Heart right ventricle (tissue), 16 donors: Measurements from ENCODE around the gene KRT34. TPM values are rescaled to one million over a fixed set of nuclear protein-coding genes. Genes with fewer than 3 reads are reported as not detected.

Experiments used
- ATAC-seq, 8 donors: fragments of 200-7000 bp; cut with Tn5 transposase; one replicate each; pipeline ENCODE4 v1.9.1; 2020; ENCODE audit warnings: mild to moderate bottlenecking in 8 of 8, moderate library complexity in 8 of 8, moderate number of reproducible peaks in 1 of 8
- DNase-seq, 2 donors: peaks; one replicate each; pipeline ENCODE4 v3.0.0-alpha.2; 2020
- H3K27ac ChIP-seq, 10 donors: fragments of 200-600 bp; sonication (generic) in 2 of 10; one replicate each; pipeline versions ENCODE4 v1.5.0 to v1.8.0; 2020 to 2022; ENCODE audit warnings: mild to moderate bottlenecking in 3 of 10
- H3K27me3 ChIP-seq, 7 donors: fragments of 200-600 bp; one replicate each; pipeline ENCODE4 v1.8.0; 2021 to 2022; ENCODE audit warnings: mild to moderate bottlenecking in 2 of 7
- H3K36me3 ChIP-seq, 9 donors: fragments of 200-600 bp; sonication (generic) in 1 of 9; one replicate each; pipeline versions ENCODE4 v1.5.0 to v1.8.0; 2020 to 2022; ENCODE audit warnings: mild to moderate bottlenecking in 2 of 9
- H3K4me1 ChIP-seq, 9 donors: fragments of 200-600 bp; sonication (generic) in 1 of 9; one replicate each; pipeline versions ENCODE4 v1.5.0 to v1.8.0; 2020 to 2022; ENCODE audit warnings: mild to moderate bottlenecking in 4 of 9
- H3K4me3 ChIP-seq, 10 donors: fragments of 200-600 bp; sonication (generic) in 2 of 10; one replicate each; pipeline versions ENCODE4 v1.5.0 to v1.8.0; 2020 to 2022; ENCODE audit warnings: mild to moderate bottlenecking in 7 of 10, moderate library complexity in 2 of 10
- H3K9me3 ChIP-seq, 11 donors: fragments of 200-600 bp in 10 of 11; sonication (generic) in 2 of 11; one replicate each; pipeline versions ENCODE4 v1.5.0 to v1.8.0; 2013 to 2022; ENCODE audit warnings: mild to moderate bottlenecking in 2 of 11, control low read depth in 1 of 11, moderate library complexity in 1 of 11
- CTCF ChIP-seq, 9 donors: fragments of 200-600 bp; sonication (generic) in 2 of 9; IDR thresholded peaks; one replicate each; pipeline versions ENCODE4 v1.5.0 to v1.8.0; 2021 to 2022; ENCODE audit warnings: antibody characterized with exemption in 9 of 9, mild to moderate bottlenecking in 5 of 9, moderate library complexity in 1 of 9
- WGBS, 2 donors: extraction: QIAGEN DNeasy Blood & Tissue Kit; methylation state at CpG; one replicate each; pipeline ENCODE4 v1.1.7; 2013; ENCODE audit warnings: inconsistent platforms in 1 of 2; 5-methylcytosine and 5-hydroxymethylcytosine counted together
- intact Hi-C, 10 donors: fragments of 100-400 bp; cut with DNase I; formaldehyde crosslinking; loops; one replicate each; pipeline versions ENCODE4 v1.11.1 to v1.14.2; 2022
- polyA plus RNA-seq, 2 donors: library from polyadenylated mRNA; stranded (reverse); fragments of 200-250 nt; gene quantifications; one replicate each; pipeline ENCODE4 v1.2.3, GENCODE V29; 2013
- total RNA-seq, 10 donors: library from RNA; stranded (reverse); fragmentation: NEBNext Ultra II Directional in 3 of 10; extraction: Animal tissue kit (Norgen Biotek cat#: 25700) in 3 of 10; gene quantifications; one replicate each; pipeline versions ENCODE4 v1.2.1 to v1.2.4, GENCODE V29; 2021 to 2023
- donor health status: Arrhythmogenic right ventricular cardiomyopathy.
- donor health status: ischemic (EF 13 %, LVEDD 7.1; RV severe dilation, severe dysfunction).
- donor health status: healthy with polysubstance abuse.
- donor health status: DM: no; HTN: yes; CAD: no.
- donor health status: DM: no; HTN: no; CAD: no.
- donor health status: ischemic (EF 25% LVEDD 6.9; RV normal size, moderate dysfunction).
- donor health status: ischemic (EF 25% LVEDD 5.7; RV mildly dilated, moderate dysfunction).
- donor health status: healthy.
- donor health status: DM: yes; HTN: yes; CAD: no.
- donor health status: Ischemic cardiomyopathy.
- donor health status: ischemic (EF 35%, LVEDD 5.7; RV mildly dilated, moderate dysfunction).
- donor health status: nonischemic (EF 11% LVEDD 7.7; RV severe dilation, severe dysfunction).
- donor health status: DM: yes; HTN: yes; CAD: no.
- donor health status: PGD.
- donor health status: ischemic (EF 29% LVEDD 5.4; RV normal size, mild dysfunction).
- donor health status: nonischemic (EF 23%, LVEDD 6.1; RV moderate dilation, normal function).

The KRT34 gene
- total and polyA plus RNA-seq, 12 donors = not detected

DNA sequence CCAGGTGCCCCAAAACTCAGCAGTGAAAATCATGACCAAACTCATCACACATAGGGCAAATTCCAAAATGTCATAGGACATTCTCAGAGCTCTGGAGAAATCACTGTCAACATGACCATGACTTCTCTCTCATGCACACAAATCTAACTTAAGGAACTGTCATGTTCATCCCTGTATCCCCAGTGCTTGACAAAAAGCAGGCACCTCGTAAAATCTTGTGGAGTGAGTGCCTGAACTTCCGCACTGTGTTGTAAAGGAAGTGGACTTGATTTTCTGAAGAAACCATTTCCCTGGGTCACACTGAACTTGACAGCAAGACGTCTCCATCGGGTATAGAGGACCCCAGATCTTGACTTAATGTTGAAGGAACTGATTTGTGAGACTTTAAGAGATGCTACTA lies 39.5 kb upstream of the KRT34 start:
- Histone ChIP-seq H3K27ac (no peak overlapping the region), H3K27me3 (peaks cover 0 to 16% (median 0%) of the 10 kb centered on the region in 7 donors), H3K4me1 (peaks cover 0 to 5% (median 0%) of the 10 kb centered on the region in 9 donors), H3K9me3 (no peaks in the 10 kb centered on the region), H3K4me3 (no peak overlapping the region), H3K36me3 (no peaks in the 10 kb centered on the region)
- no peak for DNase-seq
- no peak for ATAC-seq
- TF ChIP-seq CTCF (IDR thresholded peaks at IDR 0.05) = no peak
- intact Hi-C loops = no loop called here
- 72 to 73% methylated on average over 4 of the region's 4 CpGs for WGBS, 2 donors

DNA sequence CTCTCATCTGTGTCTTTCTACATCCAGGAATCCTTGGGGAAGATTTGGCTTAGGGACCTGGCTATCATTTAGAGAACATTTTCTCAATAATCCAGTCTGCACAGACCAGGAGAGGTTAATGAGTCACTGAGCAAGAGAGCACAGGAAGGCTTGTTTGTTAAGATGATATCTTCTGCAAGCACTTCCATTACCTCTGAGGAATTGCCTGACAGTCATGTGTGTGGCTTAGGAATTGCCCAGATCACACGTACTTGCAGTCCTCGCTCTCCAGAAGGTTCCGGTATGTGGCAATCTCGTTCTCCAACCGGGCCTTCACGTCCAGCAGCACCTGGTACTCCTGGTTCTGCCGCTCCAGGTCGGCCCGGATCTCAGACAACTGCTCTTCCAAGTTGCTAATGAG lies 39.0 kb upstream of the KRT34 start:
- no peak for DNase-seq
- no peak for ATAC-seq
- H3K36me3 ChIP-seq = no peaks in the 10 kb centered on the region
- no peaks in the 10 kb centered on the region for H3K9me3 ChIP-seq
- no peak for TF ChIP-seq CTCF (IDR thresholded peaks at IDR 0.05)
- intact Hi-C loops = no loop called here
- no peak overlapping the region for H3K4me3 ChIP-seq
- no peak overlapping the region for H3K27ac ChIP-seq
- H3K4me1 ChIP-seq = peaks cover 0 to 10% (median 4%) of the 10 kb centered on the region in 9 donors
- peaks cover 0 to 16% (median 0%) of the 10 kb centered on the region in 7 donors for H3K27me3 ChIP-seq
- WGBS, 2 donors = 79 to 80% methylated on average over 9 of the region's 9 CpGs

- DNase-seq = no peak
- H3K4me3 ChIP-seq = no peak overlapping the region
- H3K27ac ChIP-seq = no peak overlapping the region
- TF ChIP-seq CTCF (IDR thresholded peaks at IDR 0.05) = no peak
- 64 to 70% methylated on average over 4 of the region's 4 CpGs for WGBS, 2 donors
- peaks cover 0 to 19% (median 7%) of the 10 kb centered on the region in 9 donors for H3K4me1 ChIP-seq
- peaks cover 0 to 16% (median 0%) of the 10 kb centered on the region in 7 donors for H3K27me3 ChIP-seq
- intact Hi-C loops = no loop called here
- no peaks in the 10 kb centered on the region for H3K9me3 ChIP-seq
- ATAC-seq = no peak
- no peaks in the 10 kb centered on the region for H3K36me3 ChIP-seq
These were observed 38.0 kb upstream of the KRT34 start for GRCh38 chr17:41420134-41420533.

DNA sequence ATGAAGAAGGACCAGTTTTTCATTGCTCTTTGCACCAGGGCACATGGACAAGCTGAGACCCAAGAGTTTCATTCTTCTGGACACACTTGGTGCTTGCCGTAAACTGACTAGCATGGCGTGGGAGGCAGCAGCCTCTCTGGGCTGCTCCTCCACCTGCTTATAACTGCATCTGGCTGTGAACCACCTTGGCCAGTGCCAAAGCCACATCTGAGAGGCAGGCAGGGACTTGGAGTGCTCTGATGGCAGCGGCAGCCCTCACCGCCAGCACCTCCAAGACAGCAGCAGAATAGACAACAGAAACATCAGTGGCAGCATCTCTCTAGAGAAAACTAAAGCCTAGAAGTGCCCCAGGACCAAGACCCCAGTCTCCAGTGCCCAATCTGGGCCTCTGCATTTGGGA lies 37.6 kb upstream of the KRT34 start:
- Histone ChIP-seq H3K27me3 (peaks cover 0 to 16% (median 0%) of the 10 kb centered on the region in 7 donors), H3K4me1 (peaks cover 0 to 22% (median 7%) of the 10 kb centered on the region in 9 donors), H3K4me3 (no peak overlapping the region), H3K9me3 (no peaks in the 10 kb centered on the region), H3K27ac (no peak overlapping the region), H3K36me3 (no peaks in the 10 kb centered on the region)
- DNase-seq (no peak), ATAC-seq (no peak)
- intact Hi-C loops = loop anchor here in 1 of 10 donors (10.0 kb wide), 1 partner anchor 75 kb away; no protein-coding TSS in a partner anchor
- 92 to 94% methylated on average over 4 of the region's 4 CpGs for WGBS, 2 donors
- TF ChIP-seq CTCF (IDR thresholded peaks at IDR 0.05) = no peak
